ENCODE results near the gene ARRDC5. TPM values are rescaled to one million over a fixed set of nuclear protein-coding genes. Genes with fewer than 3 reads are reported as not detected.
"Not testable (repeated sequence)": the region's sequence is repeated elsewhere in the genome, so short reads cannot be mapped to it uniquely, and the experiment has no call there.

The ARRDC5 gene
- total RNA-seq, 1 experiment from 2014 or later: not detected

GRCh38 chr19:4896372-4896771 lies 6.3 kb downstream of the ARRDC5 start:
- Histone ChIP-seq H3K4me3 (no peak overlapping the region), H3K36me3 (no peaks in the 10 kb centered on the region), H3K4me1 (peaks cover 18% of the 10 kb centered on the region), H3K27me3 (no peaks in the 10 kb centered on the region), H3K9me3 (replicated peaks) (no peaks in the 10 kb centered on the region), H3K27ac (no peak overlapping the region)
- DNase-seq: peak in 1 of 2 experiments; percentile 16

- not testable (repeated sequence) for H3K9me3 ChIP-seq (replicated peaks); H3K36me3 ChIP-seq; DNase-seq; H3K27me3 ChIP-seq; H3K27ac ChIP-seq; H3K4me3 ChIP-seq
- peaks cover 18% of the 10 kb centered on the region for H3K4me1 ChIP-seq
Observed at GRCh38 chr19:4892962-4893361, 9.7 kb downstream of the ARRDC5 start.

GRCh38 chr19:4891066-4891465 lies 11.6 kb downstream of the ARRDC5 start:
- Histone ChIP-seq H3K36me3 (no peaks in the 10 kb centered on the region), H3K27me3 (no peaks in the 10 kb centered on the region), H3K4me3 (no peak overlapping the region), H3K27ac (no peak overlapping the region), H3K9me3 (replicated peaks) (no peaks in the 10 kb centered on the region), H3K4me1 (peaks cover 6% of the 10 kb centered on the region)
- no peak for DNase-seq

- DNase-seq: no peak
- no peaks in the 10 kb centered on the region for H3K4me1 ChIP-seq
- no peak overlapping the region for H3K27ac ChIP-seq
- H3K27me3 ChIP-seq: no peaks in the 10 kb centered on the region
- no peaks in the 10 kb centered on the region for H3K36me3 ChIP-seq
- H3K4me3 ChIP-seq: no peak overlapping the region
- H3K9me3 ChIP-seq (replicated peaks): no peaks in the 10 kb centered on the region
Observed at GRCh38 chr19:4889034-4889815, 13.5 kb downstream of the ARRDC5 start.

GRCh38 chr19:4887803-4888202 lies 14.9 kb downstream of the ARRDC5 start:
- H3K4me1 ChIP-seq; H3K27me3 ChIP-seq; H3K4me3 ChIP-seq; DNase-seq; H3K27ac ChIP-seq; H3K9me3 ChIP-seq (replicated peaks); H3K36me3 ChIP-seq: not testable (repeated sequence)

- not testable (repeated sequence) for H3K4me1 ChIP-seq; DNase-seq; H3K36me3 ChIP-seq; H3K27ac ChIP-seq; H3K9me3 ChIP-seq (replicated peaks); H3K4me3 ChIP-seq; H3K27me3 ChIP-seq
Observed at GRCh38 chr19:4884993-4885392, 17.7 kb downstream of the ARRDC5 start.

GRCh38 chr19:4882874-4883273 lies 19.8 kb downstream of the ARRDC5 start:
- not testable (repeated sequence) for H3K4me3 ChIP-seq; H3K27ac ChIP-seq; H3K36me3 ChIP-seq; H3K27me3 ChIP-seq; H3K9me3 ChIP-seq (replicated peaks); H3K4me1 ChIP-seq; DNase-seq

GRCh38 chr19:4879041-4879440 lies 23.7 kb downstream of the ARRDC5 start:
- DNase-seq: no peak
- H3K36me3 ChIP-seq: no peaks in the 10 kb centered on the region
- H3K27me3 ChIP-seq: no peaks in the 10 kb centered on the region
- H3K4me1 ChIP-seq: peaks cover 16% of the 10 kb centered on the region
- no peak overlapping the region for H3K4me3 ChIP-seq
- H3K9me3 ChIP-seq (replicated peaks): no peaks in the 10 kb centered on the region
- peak overlapping the region; percentile 99 for H3K27ac ChIP-seq

GRCh38 chr19:4878491-4878968 lies 24.2 kb downstream of the ARRDC5 start:
- Histone ChIP-seq H3K27ac (peak overlapping the region; percentile 99), H3K4me1 (peaks cover 16% of the 10 kb centered on the region), H3K9me3 (replicated peaks) (no peaks in the 10 kb centered on the region), H3K36me3 (no peaks in the 10 kb centered on the region), H3K27me3 (no peaks in the 10 kb centered on the region), H3K4me3 (peak overlapping the region; percentile 41)
- DNase-seq: peak; percentile 97 to 98

- H3K4me3 ChIP-seq: peak overlapping the region; percentile 41
- H3K9me3 ChIP-seq (replicated peaks): no peaks in the 10 kb centered on the region
- no peaks in the 10 kb centered on the region for H3K27me3 ChIP-seq
- H3K4me1 ChIP-seq: peaks cover 16% of the 10 kb centered on the region
- H3K27ac ChIP-seq: peak overlapping the region; percentile 99
- DNase-seq: peak; percentile 91 to 92
- no peaks in the 10 kb centered on the region for H3K36me3 ChIP-seq
Observed at GRCh38 chr19:4877753-4878490, 24.8 kb downstream of the ARRDC5 start.

- H3K4me1 ChIP-seq: peaks cover 25% of the 10 kb centered on the region
- no peaks in the 10 kb centered on the region for H3K36me3 ChIP-seq
- H3K9me3 ChIP-seq (replicated peaks): no peaks in the 10 kb centered on the region
- no peak overlapping the region for H3K4me3 ChIP-seq
- no peak for DNase-seq
- no peaks in the 10 kb centered on the region for H3K27me3 ChIP-seq
- no peak overlapping the region for H3K27ac ChIP-seq
Observed at GRCh38 chr19:4873930-4874329, 28.8 kb downstream of the ARRDC5 start.

- no peak overlapping the region for H3K27ac ChIP-seq
- no peaks in the 10 kb centered on the region for H3K9me3 ChIP-seq (replicated peaks)
- H3K4me3 ChIP-seq: no peak overlapping the region
- peaks cover 13% of the 10 kb centered on the region for H3K4me1 ChIP-seq
- no peaks in the 10 kb centered on the region for H3K36me3 ChIP-seq
- H3K27me3 ChIP-seq: no peaks in the 10 kb centered on the region
- no peak for DNase-seq
Observed at GRCh38 chr19:4871711-4872110, 31.0 kb downstream of the ARRDC5 start.

GRCh38 chr19:4870025-4870700 lies 32.5 kb downstream of the ARRDC5 start:
- Histone ChIP-seq H3K4me3 (no peak overlapping the region), H3K36me3 (no peaks in the 10 kb centered on the region), H3K4me1 (peaks cover 16% of the 10 kb centered on the region), H3K27me3 (no peaks in the 10 kb centered on the region), H3K27ac (peak overlapping the region; percentile 23; the same call in 1 of the 2 replicates), H3K9me3 (replicated peaks) (no peaks in the 10 kb centered on the region)
- peak; percentile 89 to 91 for DNase-seq

- H3K27ac ChIP-seq: no peak overlapping the region
- H3K4me3 ChIP-seq: no peak overlapping the region
- no peaks in the 10 kb centered on the region for H3K9me3 ChIP-seq (replicated peaks)
- peaks cover 16% of the 10 kb centered on the region for H3K4me1 ChIP-seq
- H3K27me3 ChIP-seq: no peaks in the 10 kb centered on the region
- no peaks in the 10 kb centered on the region for H3K36me3 ChIP-seq
- no peak for DNase-seq
Observed at GRCh38 chr19:4868286-4868834, 34.3 kb downstream of the ARRDC5 start.
